Subcutaneous adipose tissue (tissue), 4 donors: Measurements from ENCODE around the gene DDX42. TPM values are rescaled to one million over a fixed set of nuclear protein-coding genes. Genes with fewer than 3 reads are reported as not detected.

ENCODE experiments used
- total RNA-seq, 4 donors: library from RNA; depleted of rRNA; stranded (reverse); fragments of >200 nt; gene quantifications; one replicate each; pipeline ENCODE4 v1.1.0, GENCODE V29; 2016
- TF ChIP-seq, protein P1 (sequence below): fragments of 450-650 bp; IDR thresholded peaks from one replicate; pipeline ENCODE4 v1.5.1; 2016; ENCODE audit warnings: low read depth, mild to moderate bottlenecking, control low read depth, antibody characterized with exemption, moderate library complexity

The DDX42 gene
- total RNA-seq, 4 donors from 2014 or later, result 121 to 179 (median 144) TPM

DNA sequence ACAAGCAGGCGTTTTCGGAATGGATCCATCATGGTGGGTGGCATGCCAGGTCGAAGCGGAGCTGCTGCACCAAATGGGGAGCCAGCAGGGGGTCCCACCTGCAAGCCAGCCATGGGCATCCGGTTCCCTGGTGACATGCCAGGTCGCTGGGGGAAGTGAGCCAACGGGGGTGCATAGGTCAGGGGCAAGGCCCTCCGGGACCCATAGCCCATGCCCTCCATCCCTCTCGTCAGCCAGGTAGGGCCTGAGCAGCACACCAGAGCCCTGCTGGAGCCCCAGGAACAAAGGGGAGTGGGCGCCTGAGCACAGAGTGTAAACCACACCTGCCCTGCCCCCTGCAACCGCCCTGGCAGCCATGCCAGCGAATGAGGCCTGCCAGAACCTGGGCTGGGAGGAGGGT, 63.5 kb downstream of the DDX42 start:
- TF ChIP-seq, protein P1, sequence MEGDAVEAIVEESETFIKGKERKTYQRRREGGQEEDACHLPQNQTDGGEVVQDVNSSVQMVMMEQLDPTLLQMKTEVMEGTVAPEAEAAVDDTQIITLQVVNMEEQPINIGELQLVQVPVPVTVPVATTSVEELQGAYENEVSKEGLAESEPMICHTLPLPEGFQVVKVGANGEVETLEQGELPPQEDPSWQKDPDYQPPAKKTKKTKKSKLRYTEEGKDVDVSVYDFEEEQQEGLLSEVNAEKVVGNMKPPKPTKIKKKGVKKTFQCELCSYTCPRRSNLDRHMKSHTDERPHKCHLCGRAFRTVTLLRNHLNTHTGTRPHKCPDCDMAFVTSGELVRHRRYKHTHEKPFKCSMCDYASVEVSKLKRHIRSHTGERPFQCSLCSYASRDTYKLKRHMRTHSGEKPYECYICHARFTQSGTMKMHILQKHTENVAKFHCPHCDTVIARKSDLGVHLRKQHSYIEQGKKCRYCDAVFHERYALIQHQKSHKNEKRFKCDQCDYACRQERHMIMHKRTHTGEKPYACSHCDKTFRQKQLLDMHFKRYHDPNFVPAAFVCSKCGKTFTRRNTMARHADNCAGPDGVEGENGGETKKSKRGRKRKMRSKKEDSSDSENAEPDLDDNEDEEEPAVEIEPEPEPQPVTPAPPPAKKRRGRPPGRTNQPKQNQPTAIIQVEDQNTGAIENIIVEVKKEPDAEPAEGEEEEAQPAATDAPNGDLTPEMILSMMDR, result no peak

DNA sequence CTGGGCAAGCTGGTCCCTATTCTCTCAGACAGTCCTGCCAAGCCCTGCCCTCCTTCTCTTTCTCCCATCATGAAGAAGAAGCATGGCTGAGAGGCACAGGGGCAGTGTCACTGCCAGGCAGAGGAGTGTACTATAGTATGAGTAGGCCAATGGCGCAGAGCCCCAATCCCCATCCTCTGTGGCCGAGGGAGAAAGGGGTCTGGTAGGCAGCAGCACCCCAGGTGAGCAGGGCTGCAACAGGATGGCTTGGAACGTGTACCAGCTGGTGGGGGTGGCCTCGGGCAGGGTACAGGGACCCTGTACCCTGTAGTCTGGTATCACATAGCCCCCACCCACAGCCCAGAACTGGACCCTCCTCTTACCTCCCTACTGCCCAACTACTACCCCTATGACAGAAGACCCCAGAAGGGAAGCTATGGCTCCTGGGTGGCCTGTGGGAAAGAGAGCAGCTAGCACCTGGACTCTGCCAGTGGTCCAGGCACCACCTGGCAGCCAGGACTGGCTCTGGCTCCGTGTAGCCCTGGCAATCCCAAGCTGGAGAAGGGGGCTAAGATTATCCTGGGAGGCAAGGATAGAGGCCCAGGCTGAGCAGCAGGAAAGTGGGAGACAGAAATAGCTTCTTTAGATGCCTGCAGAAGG, 64.1 kb downstream of the DDX42 start:
- TF ChIP-seq, protein P1, result no peak

DNA sequence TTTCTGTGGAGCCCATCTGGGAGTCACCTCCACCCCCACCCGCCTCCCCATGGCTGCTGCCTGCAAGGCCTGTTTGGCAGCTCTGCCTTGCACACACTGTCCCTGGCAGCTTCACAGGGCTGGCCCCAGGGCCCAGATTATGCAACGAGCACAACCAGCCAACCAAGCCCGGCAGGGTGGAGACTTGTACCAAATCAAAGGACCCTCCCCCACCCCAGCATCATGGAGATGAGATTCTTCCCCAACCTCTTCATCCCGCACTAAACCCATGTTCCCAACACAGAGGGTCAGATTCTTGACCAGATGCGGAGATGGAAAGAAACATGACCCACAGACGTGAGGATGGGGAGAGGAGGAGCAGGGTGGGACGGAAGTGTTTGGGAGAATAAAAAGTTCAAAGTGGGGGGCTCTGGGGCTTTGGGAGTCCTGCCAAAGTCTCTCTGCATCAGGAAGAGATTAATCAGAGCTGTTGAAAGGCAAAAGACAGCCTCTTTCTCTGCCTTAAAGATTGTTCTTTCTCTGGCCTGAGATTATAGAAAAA, 64.7 kb downstream of the DDX42 start:
- TF ChIP-seq, protein P1, result no peak

DNA sequence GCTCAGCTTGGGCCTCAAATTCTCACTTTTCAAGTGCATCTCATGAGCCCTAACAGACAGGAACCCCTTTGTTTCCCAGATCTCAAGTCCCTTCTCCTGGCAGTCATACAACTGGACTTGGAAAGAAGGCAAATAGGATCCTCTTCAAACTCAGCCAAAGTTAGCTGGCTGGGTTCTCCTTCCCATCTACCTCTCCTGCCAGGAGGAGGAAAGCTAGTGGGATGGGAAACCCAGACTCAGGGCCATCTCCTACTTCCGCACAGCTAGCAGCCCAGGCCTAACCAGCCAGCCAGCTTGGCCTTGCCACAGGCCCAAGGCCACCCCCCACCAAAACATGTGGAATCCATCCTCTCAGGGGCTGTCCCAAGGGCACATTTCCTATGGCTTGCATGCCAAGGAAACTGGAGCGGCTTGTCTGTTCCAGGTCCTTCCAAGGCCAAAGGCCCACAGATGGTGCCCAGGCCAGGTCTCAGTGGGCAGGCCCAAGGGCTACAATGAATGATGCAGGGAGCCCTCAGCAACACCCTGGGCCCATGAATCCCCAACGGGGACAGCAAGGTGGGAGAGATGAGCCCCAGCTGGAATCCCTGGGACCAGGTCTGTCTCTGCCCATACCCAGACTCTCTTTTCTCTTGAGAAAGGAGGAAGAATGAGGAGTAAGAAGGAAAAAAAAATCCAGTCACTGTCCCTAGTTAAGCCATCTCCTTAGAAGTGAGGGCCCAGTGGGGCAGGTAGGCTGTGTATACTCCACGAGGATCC, 66.8 kb downstream of the DDX42 start:
- TF ChIP-seq, protein P1, result no peak

DNA sequence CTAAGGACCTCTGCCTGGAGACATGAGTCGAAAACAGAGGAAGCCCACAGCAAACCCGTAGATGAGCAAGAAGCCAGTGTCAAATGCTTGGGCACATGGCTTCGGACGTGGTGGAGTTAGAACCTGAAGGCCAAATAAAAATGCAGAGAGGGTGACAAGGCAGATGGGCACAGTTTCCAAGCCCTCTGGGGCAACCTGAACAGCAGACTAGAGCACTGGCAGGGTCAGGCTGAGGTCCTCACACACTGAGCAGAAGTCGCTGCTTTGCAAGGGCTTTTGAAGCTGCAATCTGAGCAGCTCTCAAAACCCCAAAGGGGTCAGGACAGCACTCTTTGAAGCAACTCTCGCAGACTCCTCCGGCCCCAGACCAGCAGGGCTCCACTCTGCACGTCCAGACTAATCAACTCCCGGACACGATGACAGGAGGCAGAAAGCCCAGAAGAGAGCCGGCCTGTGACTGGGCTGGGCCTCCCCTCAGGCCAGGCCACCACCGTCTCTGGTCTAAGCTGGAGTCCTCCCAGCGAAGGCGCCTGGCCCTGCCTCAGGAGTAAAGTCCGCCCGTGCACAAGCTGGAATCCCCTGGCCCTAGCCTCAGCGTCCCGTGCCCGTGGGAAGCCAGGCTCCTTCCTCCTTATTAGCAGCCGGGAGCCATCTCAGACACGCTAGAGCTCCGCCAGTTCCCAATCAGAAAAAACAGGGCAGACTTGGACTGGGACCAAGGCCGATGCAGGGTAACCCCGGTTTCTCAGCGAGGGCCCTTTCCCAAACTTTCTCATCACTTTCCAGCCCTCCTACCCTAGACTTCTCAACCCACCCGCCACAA, 67.6 kb downstream of the DDX42 start:
- TF ChIP-seq, protein P1, result no peak

DNA sequence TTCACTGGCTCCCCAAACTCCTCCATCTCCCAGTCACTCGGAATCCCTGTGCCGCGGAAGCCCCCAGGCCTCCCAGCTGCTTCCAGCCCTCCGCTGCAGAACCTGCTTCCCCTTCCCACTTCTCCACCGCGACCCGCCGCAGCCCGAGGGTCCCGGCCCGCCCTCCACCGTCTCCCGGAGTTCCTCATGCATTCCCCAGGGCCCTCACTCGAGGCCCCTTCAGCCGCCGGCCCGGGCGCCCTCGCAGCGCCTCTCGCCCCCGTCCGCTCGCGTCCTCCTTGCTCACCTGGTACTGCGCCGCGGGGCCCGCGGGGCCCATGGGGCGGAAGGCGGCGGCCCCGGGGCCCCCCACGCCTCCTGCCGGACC, 68.2 kb downstream of the DDX42 start:
- TF ChIP-seq, protein P1, result no peak
